HepG2 (cell line): ENCODE measurements around the gene TYW1.

Experiments used
- BCL6 ChIP-seq: IDR thresholded peaks from 2 replicates; pipeline ENCODE4 v1.6.1; 2016; ENCODE audit warnings: missing genetic modification reagents, missing compliant biosample characterization
- EZH2 ChIP-seq: conservative IDR thresholded peaks from 2 replicates; pipeline ENCODE4 v1.6.1; 2012; ENCODE audit warnings: mild to moderate bottlenecking, low read depth, low read length, moderate library complexity
- SP1 ChIP-seq, 2 experiments: fragments of 450-650 bp in 1 of 2; sonication (generic) in 1 of 2; formaldehyde crosslinking in 1 of 2; IDR thresholded peaks; 2 replicates each; pipeline versions ENCODE4 v1.4.0 to v1.6.1; 2016 to 2020; ENCODE audit warnings: missing genetic modification reagents in 1 of 2

DNA sequence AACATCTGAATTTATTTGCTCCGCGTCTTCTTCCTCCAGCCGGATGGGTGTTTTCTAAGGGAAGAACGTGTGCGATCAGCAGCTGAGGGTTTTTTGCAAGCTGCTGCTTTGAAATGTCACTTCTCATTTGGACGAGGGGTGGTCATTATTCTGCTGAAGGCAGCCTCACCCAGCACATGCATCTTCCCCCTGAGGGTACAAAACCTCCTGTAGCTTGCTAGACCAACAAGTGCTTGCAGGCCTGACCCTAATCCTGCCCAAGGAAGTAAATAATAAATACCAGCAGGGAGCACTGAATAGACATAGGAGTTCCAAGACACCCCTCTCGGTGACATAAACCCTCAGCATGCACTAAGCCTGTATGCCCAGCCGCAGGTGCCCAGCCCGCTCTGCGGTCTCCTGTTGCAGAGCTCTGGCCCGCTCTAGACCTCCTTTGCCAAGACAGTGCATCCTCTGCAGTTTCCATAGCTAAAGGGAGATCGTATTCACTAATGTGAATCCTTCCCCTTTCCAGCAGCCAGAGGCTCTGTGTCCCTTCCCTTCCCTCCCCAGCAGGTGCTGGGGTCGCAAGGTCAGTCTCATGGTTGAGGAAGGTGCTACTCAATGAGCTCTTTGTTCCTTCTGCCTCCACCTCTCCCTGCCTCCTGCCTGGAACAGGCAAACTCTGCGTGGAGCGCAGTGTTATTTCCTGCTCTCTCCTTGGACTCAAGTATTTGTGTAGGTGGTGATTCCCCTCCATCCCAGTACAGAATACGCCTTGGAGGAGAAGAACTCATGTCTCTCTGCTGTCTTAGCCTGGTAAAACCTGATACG lies 37.9 kb upstream of the TYW1 start:
- no peak for TF ChIP-seq EZH2
- TF ChIP-seq BCL6, result no peak
- TF ChIP-seq SP1 (IDR thresholded peaks at IDR 0.05), result no peak
- TF ChIP-seq SP1 (CRISPR knock-in tag; IDR thresholded peaks at IDR 0.05), result no peak
